ENCODE data around the gene TMEM272.
A peak's percentile ranks its signal among the peaks of the same experiment; 100 is the strongest.

Gene TMEM272, protein sequence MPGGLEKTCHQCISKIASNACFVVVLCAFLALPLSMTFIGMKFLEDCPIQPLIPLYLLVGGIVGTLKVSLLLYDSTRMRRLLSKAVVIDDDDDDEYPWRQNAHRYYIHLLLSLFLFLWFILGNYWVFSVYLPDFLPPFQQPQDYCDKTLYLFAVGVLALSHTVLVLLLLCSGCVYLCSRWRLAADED

DNA sequence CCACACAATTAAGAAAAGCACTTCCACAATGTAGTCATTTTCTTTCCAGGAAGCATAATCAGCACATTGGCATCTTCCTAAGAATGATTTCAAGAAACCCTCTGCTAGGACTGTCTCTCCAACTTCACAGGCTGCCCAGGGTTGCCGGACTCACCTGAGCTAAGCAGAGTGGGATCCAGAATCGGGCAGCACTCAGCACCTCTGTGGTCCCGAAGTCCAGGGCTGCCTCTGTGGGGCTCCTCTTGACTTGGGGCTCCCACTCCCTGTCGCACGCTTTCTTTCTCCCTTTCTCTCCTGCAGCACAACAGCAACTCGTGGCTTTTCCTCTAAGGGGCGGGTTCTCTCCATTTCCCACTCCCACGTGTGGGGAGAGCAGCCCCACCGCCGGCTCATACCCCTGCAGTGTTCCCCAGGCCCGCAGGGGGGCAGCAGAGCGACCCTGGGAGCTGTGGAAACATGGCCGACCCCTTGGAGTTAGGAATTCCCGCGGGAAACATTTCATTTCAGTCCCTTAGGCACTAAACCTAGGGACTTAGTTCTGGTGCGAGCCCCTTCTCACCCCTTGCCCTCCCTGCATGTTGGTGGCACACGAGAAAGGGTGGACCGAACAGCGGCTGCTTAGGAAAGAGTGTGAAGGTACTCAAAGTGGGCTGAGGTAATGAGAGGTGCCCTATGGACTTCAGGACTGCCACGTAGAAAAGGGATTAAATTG lies at the start of gene TMEM272:
TSS of gene TMEM272 (minus strand) at position 316 of the 712 bp plus-strand sequence. CDS start 6,647 bp downstream, outside the sequence.
- peak; percentile 39 for DNase-seq (ENCODE audit: low spot score)

GRCh38 chr13:51894239-51894638 lies 49.3 kb upstream of the TMEM272 start:
- DNase-seq (ENCODE audit: low spot score) = no peak

- DNase-seq (ENCODE audit: low spot score) = no peak
Measured at GRCh38 chr13:51892657-51893056, 47.7 kb upstream of the TMEM272 start.

- DNase-seq (ENCODE audit: low spot score) = no peak
Measured at GRCh38 chr13:51887468-51887867, 42.5 kb upstream of the TMEM272 start.

DNA sequence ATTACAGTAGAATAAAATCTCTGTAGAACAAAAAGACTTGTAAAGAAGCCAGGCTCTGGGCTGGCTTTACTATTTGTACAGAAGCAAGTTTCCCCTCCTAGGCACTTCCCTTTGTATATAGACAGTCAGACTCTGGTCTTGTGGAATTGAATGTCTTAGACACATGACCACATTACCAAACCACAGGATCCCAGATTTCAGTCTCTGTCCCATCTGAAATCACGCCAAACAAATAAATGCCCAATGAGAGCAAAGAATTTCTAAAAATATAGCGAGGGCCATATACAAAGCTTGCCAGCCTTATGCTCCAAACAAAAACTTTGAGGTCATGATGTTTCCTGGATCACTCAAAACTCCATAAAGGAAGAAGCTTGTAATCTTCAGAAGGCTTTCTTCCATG lies 40.7 kb upstream of the TMEM272 start:
- DNase-seq (ENCODE audit: low spot score) = no peak

DNA sequence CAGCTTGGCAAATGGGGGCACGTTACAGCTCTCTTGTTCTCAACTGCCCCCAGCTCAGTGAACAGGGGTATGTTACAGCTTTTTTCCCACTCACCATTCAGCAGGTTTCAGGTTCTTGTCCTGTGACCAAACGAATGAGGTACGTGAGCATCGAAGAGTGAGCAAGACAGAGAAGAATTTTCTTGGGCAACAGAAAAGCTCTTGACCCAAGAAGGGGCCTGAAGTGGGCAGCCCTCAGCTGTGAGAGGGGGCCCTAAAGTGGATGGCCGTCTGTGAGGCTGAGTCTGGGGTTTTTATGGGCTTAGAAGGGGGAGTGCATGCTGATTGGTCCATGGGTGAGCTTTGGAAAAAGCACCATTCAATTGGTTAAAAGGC lies 38.2 kb upstream of the TMEM272 start:
- DNase-seq (ENCODE audit: low spot score) = no peak

- no peak for DNase-seq (ENCODE audit: low spot score)
Measured at GRCh38 chr13:51882570-51883225, 37.7 kb upstream of the TMEM272 start.

DNA sequence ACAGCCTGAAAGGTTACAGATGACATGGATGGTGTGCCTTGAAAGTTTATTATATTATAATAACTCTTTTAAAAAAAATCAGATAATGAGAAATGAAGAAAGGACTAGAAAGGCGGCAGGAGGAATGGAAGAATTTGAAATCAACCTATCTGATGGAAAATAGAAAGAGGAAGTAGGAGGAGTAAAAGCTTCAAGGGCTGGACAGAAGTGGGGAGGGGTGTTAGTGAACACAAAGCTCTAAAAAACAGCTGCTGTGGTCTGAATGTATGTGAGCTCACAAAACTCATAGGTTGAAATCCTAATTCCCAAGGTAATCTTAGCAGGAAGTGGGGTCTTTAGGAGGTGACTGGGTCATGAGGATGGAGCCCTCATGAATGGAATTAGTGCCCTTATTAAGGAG lies 36.3 kb upstream of the TMEM272 start:
- DNase-seq (ENCODE audit: low spot score) = no peak

- DNase-seq (ENCODE audit: low spot score) = no peak
Measured at GRCh38 chr13:51879133-51879532, 34.2 kb upstream of the TMEM272 start.

DNA sequence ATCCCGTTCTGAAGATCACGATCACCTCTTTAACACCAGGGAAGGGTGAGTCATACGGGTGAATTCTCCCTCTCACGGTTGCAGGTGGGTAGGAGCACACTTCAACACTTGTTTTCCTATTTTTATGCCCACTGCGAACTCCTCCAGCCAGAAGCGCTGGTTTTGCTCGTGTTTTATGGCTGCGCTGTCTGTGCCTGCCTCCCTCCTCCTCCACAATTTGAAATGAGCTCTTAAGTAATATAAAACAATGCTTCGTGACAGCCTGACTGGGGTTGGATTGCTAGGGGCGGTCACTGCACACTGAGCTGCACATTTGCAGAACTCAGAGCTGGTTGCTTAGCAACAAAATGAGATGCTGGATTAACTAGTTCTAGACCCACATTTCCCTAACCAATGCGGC lies 29.7 kb upstream of the TMEM272 start:
- no peak for DNase-seq (ENCODE audit: low spot score)

- no peak for DNase-seq (ENCODE audit: low spot score)
Measured at GRCh38 chr13:51873837-51874236, 28.9 kb upstream of the TMEM272 start.

DNA sequence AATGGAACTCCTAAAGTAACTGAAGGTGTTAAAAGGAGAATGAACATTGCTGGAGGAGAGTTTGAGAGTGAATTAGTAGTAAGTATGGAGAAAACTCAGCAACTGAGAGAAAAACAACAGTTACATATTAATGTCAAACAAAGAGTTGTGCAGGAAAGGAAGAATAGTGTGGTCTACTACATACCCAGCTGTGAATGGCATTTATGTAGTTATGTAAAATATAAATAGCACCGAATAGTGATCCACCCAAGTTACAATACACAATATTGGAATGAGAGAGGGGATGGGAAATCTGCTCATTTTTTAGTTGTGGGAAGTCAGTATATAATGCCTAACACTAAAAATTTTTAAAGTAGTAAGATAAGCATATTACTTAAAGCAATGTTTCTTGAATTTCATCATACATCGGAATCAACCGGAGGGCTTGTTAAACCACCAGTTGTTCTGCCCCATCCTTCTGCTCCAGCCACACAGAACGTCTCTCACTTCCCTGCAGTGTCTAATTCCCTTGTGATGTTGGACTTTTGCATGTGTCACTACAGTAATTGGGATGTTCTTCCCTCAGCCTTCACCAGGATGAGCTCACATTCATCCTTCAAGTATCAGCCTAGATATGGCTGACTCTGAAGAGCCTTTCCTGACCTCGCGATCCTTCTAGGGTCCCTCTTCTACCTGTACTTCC lies 28.3 kb upstream of the TMEM272 start:
- no peak for DNase-seq (ENCODE audit: low spot score)

DNA sequence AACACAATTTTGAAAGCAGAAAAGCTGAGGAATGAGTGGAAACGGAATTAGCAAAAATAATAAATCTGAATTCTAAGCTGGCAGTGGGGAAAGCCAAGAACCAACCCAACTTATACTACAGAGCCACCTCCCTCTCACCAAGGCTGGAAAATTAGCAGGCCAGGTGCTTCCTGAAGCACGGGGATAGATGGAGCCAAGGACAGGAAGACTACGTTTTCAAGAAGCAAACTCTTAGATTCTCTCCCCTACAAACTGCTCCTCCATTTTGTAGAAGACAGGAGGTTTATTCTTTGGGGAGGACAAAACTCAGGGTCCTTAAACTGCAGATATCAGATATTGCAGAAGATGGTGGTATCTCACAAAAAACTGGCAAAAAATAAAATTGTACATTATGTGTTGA lies 25.6 kb upstream of the TMEM272 start:
- no peak for DNase-seq (ENCODE audit: low spot score)

GRCh38 chr13:51869916-51870315 lies 24.9 kb upstream of the TMEM272 start:
- DNase-seq (ENCODE audit: low spot score) = no peak

- DNase-seq (ENCODE audit: low spot score) = no peak
Measured at GRCh38 chr13:51867062-51867461, 22.1 kb upstream of the TMEM272 start.

DNA sequence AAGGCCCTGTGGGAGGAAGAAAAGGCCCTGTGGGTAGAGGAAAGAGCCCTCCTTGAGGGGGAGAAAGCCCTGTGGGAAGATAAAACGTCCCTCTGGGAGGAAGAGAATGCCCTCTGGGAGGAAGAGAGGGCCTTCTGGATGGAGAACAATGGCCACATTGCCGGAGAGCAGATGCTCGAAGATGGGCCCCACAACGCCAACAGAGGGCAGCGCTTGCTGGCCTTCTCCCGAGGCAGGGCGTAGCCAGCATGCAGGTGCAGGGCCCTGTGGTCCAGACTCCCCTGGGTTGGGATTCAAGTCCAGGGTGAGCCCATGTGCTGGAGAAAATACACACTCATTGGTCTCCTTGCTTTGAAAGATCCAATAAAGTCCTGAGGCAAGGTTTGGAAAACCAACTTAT lies 20.9 kb upstream of the TMEM272 start:
- no peak for DNase-seq (ENCODE audit: low spot score)

DNA sequence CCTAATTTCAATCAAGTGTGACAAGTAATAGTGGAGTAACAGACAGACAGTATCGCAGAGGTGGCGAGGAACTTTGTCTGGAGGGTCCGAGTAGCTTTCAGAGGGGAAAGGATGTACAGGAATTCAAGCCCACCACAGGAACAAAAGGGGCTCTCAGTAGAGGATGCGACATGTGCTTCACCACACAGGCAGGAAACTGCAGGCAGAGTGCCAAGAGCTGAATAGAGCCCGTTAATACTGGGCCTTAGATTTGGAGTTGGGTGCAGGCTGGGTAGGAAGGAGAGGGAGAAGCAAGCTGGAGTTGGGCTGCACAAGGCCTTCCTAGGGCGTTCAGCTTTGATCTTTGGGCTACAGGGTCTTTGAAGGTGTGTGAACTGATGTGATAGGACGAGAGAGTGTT lies 18.0 kb upstream of the TMEM272 start:
- DNase-seq (ENCODE audit: low spot score) = no peak

GRCh38 chr13:51861723-51862300 lies 16.8 kb upstream of the TMEM272 start, which contains the start of gene CCDC70:
Gene CCDC70, plus strand, starts transcription at chr13:51861969. Its CDS starts 3,443 bp downstream, at chr13:51865412.
- DNase-seq (ENCODE audit: low spot score) = peak; percentile 30

DNA sequence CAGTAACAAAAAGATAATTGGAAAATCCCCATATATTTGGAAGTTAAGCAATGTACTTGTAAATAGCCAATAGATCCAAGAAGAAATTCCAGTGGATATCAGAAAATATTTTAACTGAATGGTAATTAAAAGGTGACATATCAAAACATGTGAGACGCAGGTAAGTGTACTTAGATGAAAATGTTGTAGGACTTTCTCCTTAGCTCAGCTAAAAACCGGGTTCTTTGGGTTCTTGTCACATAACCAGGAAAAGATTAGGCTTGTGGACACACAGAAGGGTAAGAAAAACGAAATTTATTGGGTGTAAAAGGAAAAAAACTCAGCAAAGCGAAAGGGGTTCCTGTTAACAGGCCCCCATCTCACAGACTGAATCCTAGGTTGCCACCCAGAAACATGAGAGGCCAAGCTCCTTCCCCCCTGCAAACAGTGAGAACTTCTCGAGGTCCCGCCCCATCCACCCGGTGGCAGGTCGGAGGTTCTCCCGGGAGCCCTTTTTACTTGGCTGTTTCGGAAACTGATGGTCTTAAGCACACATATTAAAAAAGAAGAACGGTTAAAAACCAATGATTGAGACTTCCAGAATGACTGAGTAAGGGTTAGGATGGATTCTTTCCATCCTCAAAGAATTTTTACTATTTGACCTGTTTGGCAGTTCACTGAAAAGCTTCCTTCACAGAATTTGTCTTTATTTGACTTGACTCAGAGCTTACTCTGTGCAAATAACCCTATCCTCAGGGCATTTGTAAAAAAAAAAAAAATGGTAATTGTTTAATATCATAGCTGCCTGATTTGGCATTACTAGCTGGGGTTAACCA lies 13.7 kb upstream of the TMEM272 start:
- DNase-seq (ENCODE audit: low spot score) = no peak

DNA sequence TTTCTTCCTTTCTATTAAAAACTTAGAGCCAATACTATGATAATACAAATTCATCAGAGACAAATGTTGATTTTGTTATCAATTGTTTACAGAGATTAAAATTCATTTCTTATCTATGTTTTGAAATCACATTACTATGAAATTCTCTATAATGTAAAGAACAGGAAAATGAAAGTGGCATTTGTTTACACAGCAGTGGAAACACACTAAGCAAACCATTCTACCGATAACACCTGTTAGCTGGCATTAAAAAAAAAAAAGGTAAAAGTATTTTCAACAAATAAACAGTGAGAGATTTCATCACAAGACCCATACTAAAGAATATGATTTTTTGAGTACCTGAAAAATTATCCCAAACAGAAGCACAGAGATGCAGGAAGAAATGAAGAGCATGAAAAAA lies 12.0 kb upstream of the TMEM272 start:
- no peak for DNase-seq (ENCODE audit: low spot score)

- DNase-seq (ENCODE audit: low spot score) = no peak
Measured at GRCh38 chr13:51856027-51856736, 11.2 kb upstream of the TMEM272 start.
